GM18517 (cell line): ENCODE data around the gene CARD18.
"Not testable (repeated sequence)": the region's sequence is repeated elsewhere in the genome, so short reads cannot be mapped to it uniquely, and the experiment has no call there.

Experiments
- ATAC-seq: cut with Tn5 transposase; IDR thresholded peaks from one replicate; pipeline ENCODE4 v1.9.1; 2021; ENCODE audit warnings: mild to moderate bottlenecking, moderate library complexity; ENCODE audit not compliant: unreplicated experiment

CARD18 gene

DNA sequence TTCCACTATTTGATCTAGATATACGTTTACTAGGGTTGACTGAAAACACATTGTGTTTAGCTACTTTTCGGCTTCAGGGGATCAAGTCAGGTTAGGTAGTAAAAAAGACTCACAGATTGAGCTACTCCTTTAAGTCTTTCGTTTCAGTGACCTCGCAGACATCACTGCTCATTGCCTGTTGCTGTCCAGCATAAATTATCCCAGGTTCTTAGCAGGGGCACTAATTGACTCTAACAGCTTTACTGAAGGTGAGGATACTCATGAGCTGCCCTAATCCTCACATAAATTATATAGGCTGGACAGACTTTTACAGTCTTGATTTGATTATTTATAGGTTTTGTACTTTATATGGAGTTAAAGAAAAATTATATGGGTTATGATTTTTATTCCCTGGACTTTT is 3.7 kb downstream of the CARD18 start:
- ATAC-seq: no peak

GRCh38 chr11:105132716-105133511 is 6.7 kb downstream of the CARD18 start:
- no peak for ATAC-seq

- no peak for ATAC-seq
Observed at GRCh38 chr11:105130189-105130813, 9.3 kb downstream of the CARD18 start.

GRCh38 chr11:105124756-105125155 is 14.8 kb downstream of the CARD18 start:
- ATAC-seq: no peak

DNA sequence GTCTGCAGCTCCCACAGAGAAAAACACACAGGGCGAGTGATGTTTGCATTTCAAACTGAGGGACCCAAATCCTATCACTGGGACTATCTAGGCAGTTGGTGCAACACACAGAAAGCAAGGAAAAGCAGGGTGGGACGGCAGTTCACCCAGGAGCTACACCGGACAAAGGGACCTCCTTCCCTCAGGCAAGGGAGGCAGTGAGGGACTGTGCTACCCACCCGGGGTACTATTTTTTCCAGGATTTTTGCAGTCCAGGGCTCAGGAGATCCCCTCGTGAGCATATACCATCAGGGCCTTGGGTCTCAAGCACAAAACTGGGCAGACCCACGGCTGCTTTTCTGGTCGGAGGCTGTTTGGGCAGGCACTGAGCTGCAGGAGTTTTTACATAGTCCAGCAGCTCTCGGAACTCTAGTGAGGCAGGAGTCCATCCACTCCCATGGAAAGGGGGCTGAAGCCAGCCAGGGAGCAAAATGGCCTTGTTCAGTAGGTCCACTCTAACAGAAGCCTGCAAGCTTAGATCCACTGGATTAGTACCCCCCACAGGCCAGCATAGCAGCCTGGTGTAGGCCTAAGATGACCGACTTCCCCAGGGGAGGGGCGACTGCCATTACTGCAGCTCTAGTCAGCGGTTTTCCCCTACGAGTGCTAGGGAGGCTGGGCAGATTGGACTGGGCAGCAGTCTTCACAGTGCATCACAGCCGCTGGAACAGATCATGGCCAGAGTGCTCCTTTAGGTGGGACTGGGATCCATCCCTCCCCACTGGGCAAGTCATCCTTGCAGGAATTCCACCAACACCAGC is 28.2 kb downstream of the CARD18 start:
- ATAC-seq: no peak

DNA sequence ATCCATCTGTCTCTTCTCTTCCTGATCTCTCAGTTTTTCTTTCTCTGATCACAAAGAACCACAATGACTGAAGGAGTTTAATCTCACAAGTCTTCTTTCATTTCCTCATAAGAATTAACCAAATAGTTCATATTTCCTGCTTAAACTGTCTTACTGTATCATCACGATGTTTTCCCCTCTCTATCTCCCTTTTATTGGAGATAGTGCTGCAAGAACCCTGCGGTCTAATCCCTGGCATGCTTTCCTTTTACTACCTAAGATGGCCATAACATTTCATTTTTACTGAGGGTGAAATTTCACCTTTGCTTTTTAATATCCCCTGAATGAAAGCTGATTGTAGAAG is 28.9 kb downstream of the CARD18 start:
- no peak for ATAC-seq

DNA sequence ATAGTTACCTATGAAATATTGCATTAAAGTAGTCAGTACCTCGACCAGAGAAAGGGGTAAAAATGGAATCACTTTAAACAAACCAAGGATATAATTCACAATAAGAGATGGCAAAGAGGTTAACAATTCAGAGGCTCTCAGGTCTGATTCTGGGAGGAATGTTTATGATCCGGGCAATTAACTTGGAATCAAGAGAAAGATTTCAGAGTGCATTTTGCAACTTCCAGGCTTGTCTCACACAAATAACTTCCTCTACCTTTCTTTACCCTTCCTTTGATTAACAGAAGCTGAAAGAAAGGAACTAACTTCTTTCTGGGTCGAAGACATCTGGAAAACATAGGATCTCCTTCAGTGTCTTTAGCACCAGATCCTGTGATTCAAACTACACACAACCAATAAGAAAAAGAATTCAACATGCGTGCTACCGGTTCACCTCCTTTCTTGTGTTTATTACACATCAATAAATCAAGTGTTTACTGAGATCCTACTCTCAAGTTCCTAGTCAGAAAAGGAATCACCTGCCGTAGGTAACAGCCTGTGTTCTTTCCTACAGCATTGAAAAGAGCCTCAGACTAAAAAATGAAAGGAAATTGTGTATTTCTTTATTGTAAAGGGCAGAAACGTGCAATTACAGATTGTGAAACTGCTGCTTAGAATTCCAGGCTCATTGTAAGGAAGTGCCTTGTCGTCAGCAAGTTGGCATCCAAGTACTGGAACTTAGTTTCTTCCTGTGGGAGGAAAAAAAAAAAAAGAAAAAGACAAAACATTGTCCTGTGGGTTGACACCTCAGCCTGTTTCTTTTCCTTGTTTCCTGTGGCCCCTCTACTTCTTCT is 29.5 kb downstream of the CARD18 start:
- no peak for ATAC-seq

DNA sequence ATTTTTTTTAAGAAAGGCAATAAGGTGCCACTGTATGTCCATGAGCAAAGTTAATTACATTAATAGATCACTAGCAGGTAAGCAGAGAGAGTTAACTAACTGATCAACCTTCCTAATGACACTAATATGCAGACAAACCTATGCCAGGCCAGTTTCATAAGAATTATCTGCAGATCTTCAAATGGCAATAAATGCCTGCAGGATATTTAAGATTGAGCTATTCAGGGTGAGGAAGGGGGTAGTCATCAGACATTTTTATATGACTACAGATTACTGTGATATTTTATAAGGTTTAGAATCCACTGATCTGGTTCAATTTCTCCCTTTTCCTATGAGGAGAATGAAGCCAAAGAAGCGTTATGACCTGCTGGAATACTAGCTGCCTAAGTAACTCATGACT is 30.2 kb downstream of the CARD18 start:
- no peak for ATAC-seq

- no peak for ATAC-seq
Observed at GRCh38 chr11:105108247-105108646, 31.3 kb downstream of the CARD18 start.

DNA sequence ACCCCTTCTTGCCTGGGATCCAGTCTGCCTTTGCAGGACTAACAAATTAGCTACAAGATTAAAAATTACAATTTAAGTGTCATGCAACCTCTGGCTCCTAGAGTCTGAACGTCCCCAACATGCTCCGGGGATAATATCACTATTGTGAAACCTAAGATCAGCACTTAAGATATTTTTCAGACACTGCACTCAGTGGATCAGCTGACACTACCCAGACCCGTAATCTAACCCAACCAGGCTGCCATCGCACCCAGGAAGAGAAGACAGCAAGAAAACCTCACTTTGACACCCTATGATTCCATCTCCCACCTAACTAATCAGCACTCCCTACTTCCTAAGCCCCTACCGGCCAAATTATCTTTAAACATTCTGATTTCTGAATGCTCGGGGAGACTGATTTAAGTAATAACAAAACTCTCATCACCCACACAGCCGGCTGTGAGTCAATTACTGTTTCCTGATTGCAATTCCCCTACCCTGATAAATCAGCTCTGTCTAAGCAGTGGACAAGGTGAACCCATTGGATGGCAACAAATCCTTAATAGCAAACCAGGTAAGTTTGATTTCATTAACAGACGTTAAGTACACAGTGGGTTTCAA is 32.2 kb downstream of the CARD18 start:
- not testable (repeated sequence) for ATAC-seq

DNA sequence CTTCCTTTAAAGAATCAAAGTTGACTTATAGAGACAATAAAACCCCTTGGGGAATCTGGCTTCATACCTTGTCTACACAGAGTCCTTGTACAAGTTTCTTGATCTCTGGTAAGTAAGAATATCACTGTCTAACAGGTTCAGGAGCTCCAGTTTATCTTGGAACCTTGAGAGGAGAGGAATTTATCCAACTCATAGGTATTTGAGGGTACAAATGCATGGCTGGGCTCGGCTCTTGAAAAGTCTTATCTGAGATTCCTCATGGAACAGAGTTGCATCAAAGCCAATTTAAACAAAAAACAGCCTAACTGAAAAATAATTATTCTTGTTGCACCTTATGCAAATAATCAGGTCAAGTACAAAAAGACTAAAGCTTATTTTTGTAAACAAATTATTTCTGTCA is 33.4 kb downstream of the CARD18 start:
- ATAC-seq: no peak

- ATAC-seq: no peak
Observed at GRCh38 chr11:105104292-105104691, 35.3 kb downstream of the CARD18 start.

DNA sequence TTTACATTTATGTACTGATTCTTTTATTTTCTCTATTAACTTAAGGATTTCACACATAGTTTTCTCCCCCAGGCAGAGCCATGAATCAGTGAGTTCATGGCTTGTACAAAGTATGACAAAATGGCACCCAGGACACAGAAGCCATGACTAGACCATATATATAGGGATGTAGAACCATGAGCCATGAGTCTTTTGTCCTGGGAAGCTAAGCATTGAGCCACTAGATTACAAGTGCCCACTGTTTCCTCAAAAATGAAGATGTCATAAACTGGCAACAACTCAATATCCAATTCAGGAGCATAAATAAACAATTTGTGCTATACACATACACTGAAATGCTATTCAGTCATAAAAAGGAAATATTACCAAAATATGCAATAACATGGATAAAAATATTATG is 36.2 kb downstream of the CARD18 start:
- no peak for ATAC-seq

DNA sequence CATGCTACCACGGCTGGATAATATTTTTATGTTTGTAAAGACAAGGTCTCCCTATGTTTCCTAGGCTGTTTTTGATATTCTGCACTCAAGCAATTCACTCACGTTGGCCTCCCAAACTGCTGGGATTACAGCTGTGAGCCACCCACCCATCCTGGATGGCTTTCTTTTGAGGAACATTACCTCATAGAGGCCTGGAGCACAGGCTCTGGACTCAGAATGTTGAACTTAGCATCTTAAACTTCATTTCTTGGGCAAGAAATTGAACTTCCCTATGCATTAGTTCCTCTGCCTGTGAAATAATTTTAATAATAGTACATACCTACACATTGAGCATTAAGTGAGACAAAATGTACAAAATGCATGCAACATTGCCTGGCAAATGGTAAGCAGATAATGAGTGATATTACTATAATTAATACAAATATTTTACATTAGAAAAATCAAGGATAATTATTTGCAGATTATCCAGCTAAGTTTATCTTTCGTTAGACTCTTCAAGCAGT is 37.4 kb downstream of the CARD18 start:
- ATAC-seq: not testable (repeated sequence)

- ATAC-seq: no peak
Observed at GRCh38 chr11:105100981-105101630, 38.5 kb downstream of the CARD18 start.

- ATAC-seq: no peak
Observed at GRCh38 chr11:105100206-105100605, 39.4 kb downstream of the CARD18 start.

DNA sequence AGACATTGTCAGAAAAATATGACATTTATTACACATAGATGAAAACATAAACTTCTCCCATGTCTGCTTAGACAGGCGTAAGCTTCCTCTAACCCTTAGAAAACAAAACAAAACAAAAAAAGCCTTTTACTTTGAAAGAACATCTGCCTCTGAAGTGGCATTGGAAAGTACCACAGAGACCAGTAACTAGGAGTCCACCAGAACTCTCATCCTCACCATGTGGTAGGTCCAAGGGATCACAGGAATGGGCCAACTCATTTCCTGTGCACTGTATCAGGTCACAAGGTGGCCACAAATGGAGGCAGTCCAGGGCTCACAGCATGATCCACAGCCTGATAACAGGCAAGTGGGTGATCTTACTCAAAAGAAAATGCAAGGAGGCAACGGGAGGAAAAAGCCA is 40.0 kb downstream of the CARD18 start:
- not testable (repeated sequence) for ATAC-seq

- no peak for ATAC-seq
Observed at GRCh38 chr11:105092256-105093239, 47.0 kb downstream of the CARD18 start.
